GM12878 (cell line): ENCODE data around the gene KDM8. TPM values are rescaled to one million over a fixed set of nuclear protein-coding genes. Genes with fewer than 3 reads are reported as not detected.

Source experiments
- ATAC-seq: fragments of 200-7000 bp; cut with Tn5 transposase; 3 replicates; pipeline ENCODE4 v1.9.1; 2020; ENCODE audit warnings: mild to moderate bottlenecking, moderate library complexity
- BruUV-seq: library from RNA; stranded (reverse); fragments of 400-500 nt; replicated peaks from 2 replicates; lab custom pipeline; 2021; lab: Mats Ljungman, UMichigan
- CTCF ChIA-PET: fragments of 300-600 bp; sonication (Branson Sonifier 250); formaldehyde crosslinking; extraction: SDS; loops from one replicate; lab custom pipeline; 2021; ENCODE audit warnings: inconsistent platforms; lab: Yijun Ruan, JAX
- POLR2A ChIA-PET: fragments of 350-600 bp; formaldehyde crosslinking; extraction: SDS; loops from one replicate; lab custom pipeline; 2021; ENCODE audit warnings: inconsistent platforms; lab: Charles Lee
- RAD21 ChIA-PET: fragments of 300-600 bp; sonication (Branson Sonifier 250); formaldehyde crosslinking; loops from one replicate; lab custom pipeline; 2023; ENCODE audit warnings: antibody characterized with exemption; ENCODE audit not compliant: unreplicated experiment; lab: Charles Lee
- SMC1A ChIA-PET: fragments of 300-600 bp; sonication (Branson Sonifier 250); formaldehyde crosslinking; loops from one replicate; lab custom pipeline; 2023; ENCODE audit not compliant: unreplicated experiment, uncharacterized antibody; lab: Charles Lee
- DNase-seq: peaks from one replicate; pipeline ENCODE4 v3.0.0-alpha.2; 2011; ENCODE audit warnings: low read depth, low spot score
- FAIRE-seq: peaks from 3 replicates; lab custom pipeline; 2011; peaks lifted over from hg19 to GRCh38; lab: Jason Lieb, UNC
- H2AFZ ChIP-seq: 2 replicates; pipeline ENCODE4 v1.6.0; 2011; ENCODE audit warnings: low read depth, low read length, control low read depth; ENCODE audit not compliant: control insufficient read depth
- H3K27ac ChIP-seq: 2 replicates; pipeline ENCODE4 v1.5.1; 2011; ENCODE audit warnings: control low read depth; ENCODE audit not compliant: control insufficient read depth, insufficient read depth
- H3K27me3 ChIP-seq, 2 experiments: replicated peaks in 1 of 2; 2 replicates each; pipeline versions ENCODE4 v1.6.0 to v1.6.1; 2011; ENCODE audit warnings: low read length in 1 of 2; ENCODE audit not compliant: control insufficient read depth in 2 of 2, insufficient read depth in 2 of 2
- H3K36me3 ChIP-seq, 2 experiments: 2 replicates each; pipeline ENCODE4 v1.5.1; 2011; ENCODE audit warnings: low read length in 1 of 2; ENCODE audit not compliant: control insufficient read depth in 2 of 2, insufficient read depth in 2 of 2
- H3K4me1 ChIP-seq: 2 replicates; pipeline ENCODE4 v1.6.1; 2011; ENCODE audit warnings: mild to moderate bottlenecking, low read length, moderate library complexity, mixed read lengths; ENCODE audit not compliant: control insufficient read depth, insufficient read depth
- H3K4me2 ChIP-seq: 2 replicates; pipeline ENCODE4 v1.6.0; 2011; ENCODE audit warnings: control low read depth; ENCODE audit not compliant: control insufficient read depth, insufficient read depth
- H3K4me3 ChIP-seq: fragments of 200-600 bp; sonication (generic); 2 replicates; pipeline ENCODE4 v1.5.1; 2016
- H3K79me2 ChIP-seq: 2 replicates; pipeline ENCODE4 v1.6.0; 2011; ENCODE audit warnings: low read length; ENCODE audit not compliant: control insufficient read depth, insufficient read depth
- H3K9ac ChIP-seq: 2 replicates; pipeline ENCODE4 v1.8.0; 2011; ENCODE audit warnings: low read length, control low read depth, mixed read lengths; ENCODE audit not compliant: control insufficient read depth, insufficient read depth
- H3K9me3 ChIP-seq: replicated peaks from 3 replicates; pipeline ENCODE4 v1.5.1; 2011; ENCODE audit warnings: mild to moderate bottlenecking, low read length; ENCODE audit not compliant: control insufficient read depth, insufficient read depth
- H4K20me1 ChIP-seq: 2 replicates; pipeline ENCODE4 v1.6.0; 2011; ENCODE audit not compliant: control insufficient read depth, insufficient read depth
- CHD4 ChIP-seq: fragments of 200-600 bp; sonication (generic); IDR thresholded peaks from 2 replicates; pipeline ENCODE4 v1.6.1; 2016; ENCODE audit warnings: mild to moderate bottlenecking
- CTCF ChIP-seq, 3 experiments: IDR thresholded peaks in 2 of 3; conservative IDR thresholded peaks in 1 of 3; 2 replicates each; pipeline ENCODE4 v1.5.1; 2011; ENCODE audit warnings: low read depth in 3 of 3, low read length in 3 of 3, mild to moderate bottlenecking in 3 of 3, control low read depth in 2 of 3, moderate library complexity in 2 of 3, inconsistent platforms in 1 of 3, mixed read lengths in 1 of 3; ENCODE audit not compliant: control insufficient read depth in 2 of 3, insufficient read depth in 1 of 3; ENCODE audit errors: extremely low read depth in 1 of 3
- NFXL1 ChIP-seq: fragments of 450-650 bp; IDR thresholded peaks from 2 replicates; pipeline ENCODE4 v1.6.1; 2017; ENCODE audit warnings: antibody characterized with exemption, mild to moderate bottlenecking, borderline replicate concordance
- NFYB ChIP-seq: IDR thresholded peaks from 2 replicates; pipeline ENCODE4 v1.6.1; 2011; ENCODE audit warnings: low read depth, mild to moderate bottlenecking, low read length, improper control_type of control experiment, moderate library complexity; ENCODE audit not compliant: insufficient read depth
- PAX8 ChIP-seq: fragments of 450-650 bp; IDR thresholded peaks from 2 replicates; pipeline ENCODE4 v1.6.1; 2017; ENCODE audit warnings: mild to moderate bottlenecking, moderate library complexity
- RAD21 ChIP-seq: IDR thresholded peaks from 2 replicates; pipeline ENCODE4 v1.6.1; 2011; ENCODE audit warnings: mild to moderate bottlenecking, low read depth, low read length, moderate library complexity; ENCODE audit not compliant: insufficient read depth
- RB1 ChIP-seq: fragments of 450-650 bp; formaldehyde crosslinking; IDR thresholded peaks from 2 replicates; pipeline ENCODE4 v1.6.1; 2017; ENCODE audit warnings: mild to moderate bottlenecking, borderline replicate concordance
- RELA ChIP-seq: fragments of 450-650 bp; IDR thresholded peaks from 2 replicates; pipeline ENCODE4 v1.8.0; 2014; ENCODE audit warnings: borderline replicate concordance; ENCODE audit not compliant: partially characterized antibody
- SP1 ChIP-seq: IDR thresholded peaks from one replicate; pipeline ENCODE4 v1.6.1; 2011; ENCODE audit warnings: low read depth, low read length
- STAT3 ChIP-seq: IDR thresholded peaks from 2 replicates; pipeline ENCODE4 v1.6.1; 2011; ENCODE audit warnings: low read depth, low read length, improper control_type of control experiment
- TCF12 ChIP-seq: IDR thresholded peaks from 2 replicates; pipeline ENCODE4 v1.6.1; 2011; ENCODE audit warnings: low read depth, mild to moderate bottlenecking, low read length
- YY1 ChIP-seq: IDR thresholded peaks from 2 replicates; pipeline ENCODE4 v1.6.1; 2011; ENCODE audit warnings: low read depth, mild to moderate bottlenecking, low read length
- ZBED1 ChIP-seq: IDR thresholded peaks from 2 replicates; pipeline ENCODE4 v1.6.1; 2016; ENCODE audit warnings: borderline replicate concordance
- ZNF622 ChIP-seq: fragments of 450-650 bp; IDR thresholded peaks from 2 replicates; pipeline ENCODE4 v1.6.1; 2017; ENCODE audit warnings: mild to moderate bottlenecking, inconsistent platforms
- WGBS: methylation state at CpG from one replicate; pipeline ENCODE4 v1.1.6; 2016; ENCODE audit warnings: low lambda C conversion rate; ENCODE audit not compliant: insufficient replicate concordance, insufficient coverage; ENCODE audit errors: missing lambda C conversion rate; 5-methylcytosine and 5-hydroxymethylcytosine counted together
- in situ Hi-C: fragments of 300-500 bp; cut with MboI; formaldehyde crosslinking; loops from 9 replicates; pipeline ENCODE4 v1.14.3; 2018; ENCODE audit warnings: mixed read lengths
- intact Hi-C: fragments of 100-400 bp; cut with micrococcal nuclease; formaldehyde crosslinking; loops from one replicate; pipeline ENCODE4 v1.14.2; 2022; ENCODE audit not compliant: unreplicated experiment
- polyA plus RNA-seq, 11 experiments: library from polyadenylated mRNA; depleted of rRNA in 4 of 11; unstranded in 6 of 11; stranded (reverse) in 5 of 11; fragments of >200 nt; fragmentation: Nextera tagmentation in 4 of 11; fragmentation: Illumina TruSeq in 1 of 11; extraction: Ambion mirVana in 4 of 11; extraction: Trizol in 1 of 11; gene quantifications; 1 replicate in 1 of 11; 2 replicates in 10 of 11; pipeline versions ENCODE4 v1.2.1 to v1.2.3, GENCODE V29; 2011 to 2016; ENCODE audit warnings: inconsistent platforms in 2 of 11, missing spikeins in 2 of 11, low read depth in 1 of 11
- total RNA-seq, 4 experiments: library from RNA; depleted of rRNA in 3 of 4; stranded (reverse); fragments of >200 nt in 3 of 4; fragmentation: Illumina TruSeq in 1 of 4; extraction: Trizol in 1 of 4; gene quantifications; 2 replicates each; pipeline versions ENCODE4 v1.2.1 to v1.2.3, GENCODE V29; 2013 to 2021
- TF ChIP-seq, protein P1 (sequence below): IDR thresholded peaks from 2 replicates; pipeline ENCODE4 v1.6.1; 2012; ENCODE audit warnings: low read depth, low read length, improper control_type of control experiment
- TF ChIP-seq, protein P2 (sequence below): fragments of 450-650 bp; IDR thresholded peaks from 2 replicates; pipeline ENCODE4 v1.6.1; 2018; ENCODE audit warnings: mild to moderate bottlenecking, low read depth, moderate library complexity; ENCODE audit not compliant: partially characterized antibody

Gene KDM8
- total and polyA plus RNA-seq, 10 of the 15 experiments (the other 5 are each of a cell fraction or from before 2014, with no cell fraction given), result 0.79 to 8.9 (median 5.8) TPM

DNA sequence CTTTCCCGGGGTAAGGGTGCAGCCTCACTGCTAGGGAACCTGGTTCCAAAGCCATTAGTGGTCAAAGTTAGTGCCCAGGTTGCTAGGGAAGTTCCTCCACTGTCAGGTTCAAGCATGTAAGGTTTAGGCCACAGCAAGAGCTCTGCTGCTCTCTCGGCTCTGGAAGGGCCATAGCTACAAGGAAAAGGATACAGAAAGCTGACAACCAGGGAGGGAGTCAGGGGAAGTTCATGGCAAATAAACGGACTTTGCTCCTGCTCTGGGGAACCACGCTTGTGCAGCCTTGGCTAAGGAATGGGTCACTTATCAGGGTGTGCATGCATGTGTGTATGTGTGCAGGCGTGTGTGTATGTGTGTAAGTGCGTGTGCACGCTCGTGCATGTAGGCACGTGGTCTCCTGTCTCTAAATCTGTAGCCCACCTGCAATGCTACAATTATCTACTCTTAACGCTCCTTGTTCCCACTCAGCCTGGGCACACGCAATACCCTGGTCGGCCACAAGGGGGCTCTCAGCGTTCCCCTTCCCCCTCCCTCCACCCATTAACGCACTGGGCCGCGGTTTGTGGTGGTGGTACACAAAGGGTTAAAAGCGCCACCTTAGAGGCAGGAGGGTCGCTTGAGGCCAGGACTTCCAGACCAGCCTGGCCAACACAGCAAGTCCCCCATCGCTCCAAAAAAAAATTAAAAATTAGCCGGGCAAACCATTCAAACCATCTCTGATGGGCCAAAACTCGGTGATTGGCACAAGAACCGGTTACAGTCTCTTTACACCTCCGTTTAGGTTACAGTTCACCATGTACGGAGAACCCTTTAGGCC is 48.4 kb upstream of the KDM8 start (continued):
- no peak for TF ChIP-seq ZNF622
- TF ChIP-seq SP1, result peak; percentile 37
- TF ChIP-seq RAD21, result peak; percentile 72
- 0 out of 2 replicates have a peak, but pooled peaks have one; percentile 47 for TF ChIP-seq YY1
- no peak for TF ChIP-seq NFYB
- TF ChIP-seq CTCF (IDR thresholded peaks at IDR 0.05 in 2 of 3, conservative IDR thresholded peaks at IDR 0.05 in 1 of 3; ENCODE audit: control insufficient read depth in 2 of 3, extremely low read depth in 1 of 3, insufficient read depth in 1 of 3, low read depth in 3 of 3, low read length in 3 of 3), result peak; percentile 84 to 99 (median 99)
- TF ChIP-seq TCF12, result no peak
- TF ChIP-seq PAX8, result no peak
- no peak for TF ChIP-seq CHD4
- no peak for TF ChIP-seq STAT3

GRCh38 chr16:27156579-27156978 is 46.7 kb upstream of the KDM8 start:
- RAD21 ChIA-PET, result interaction anchor here (0.8 to 3.2 kb wide), 3 partner anchors 23 to 211 kb away, joined by 5 to 22 read pairs (median 6); no protein-coding TSS in a partner anchor
- 6% methylated on average over 3 of the region's 3 CpGs for WGBS
- Histone ChIP-seq H3K27ac (no peak overlapping the region), H3K4me2 (no peak overlapping the region), H3K4me1 (no peaks in the 10 kb centered on the region), H3K9me3 (no peaks in the 10 kb centered on the region), H4K20me1 (no peaks in the 10 kb centered on the region), H3K9ac (no peak overlapping the region), H3K36me3 (no peaks in the 10 kb centered on the region), H3K4me3 (no peak overlapping the region), H2AFZ (no peak overlapping the region), H3K27me3 (no peaks in the 10 kb centered on the region), H3K79me2 (no peaks in the 10 kb centered on the region)
- FAIRE-seq (no peak), DNase-seq (no peak), ATAC-seq (no peak)
- in situ Hi-C loops (no loop called here), intact Hi-C loops (no loop called here)
- BruUV-seq, result no TSS peak
- POLR2A ChIA-PET, result no interaction called here
- SMC1A ChIA-PET, result interaction anchor here (0.6 to 5.4 kb wide), 6 partner anchors 12 to 299 kb away, joined by 3 to 43 read pairs (median 3); no protein-coding TSS in a partner anchor
- CTCF ChIA-PET, result interaction anchor here (0.8 to 8.2 kb wide), 8 partner anchors 9 to 299 kb away, joined by 3 to 93 read pairs (median 10); no protein-coding TSS in a partner anchor
- TF ChIP-seq RELA, result no peak
- TF ChIP-seq, protein P1, sequence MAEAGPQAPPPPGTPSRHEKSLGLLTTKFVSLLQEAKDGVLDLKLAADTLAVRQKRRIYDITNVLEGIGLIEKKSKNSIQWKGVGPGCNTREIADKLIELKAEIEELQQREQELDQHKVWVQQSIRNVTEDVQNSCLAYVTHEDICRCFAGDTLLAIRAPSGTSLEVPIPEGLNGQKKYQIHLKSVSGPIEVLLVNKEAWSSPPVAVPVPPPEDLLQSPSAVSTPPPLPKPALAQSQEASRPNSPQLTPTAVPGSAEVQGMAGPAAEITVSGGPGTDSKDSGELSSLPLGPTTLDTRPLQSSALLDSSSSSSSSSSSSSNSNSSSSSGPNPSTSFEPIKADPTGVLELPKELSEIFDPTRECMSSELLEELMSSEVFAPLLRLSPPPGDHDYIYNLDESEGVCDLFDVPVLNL, result no peak
- no peak for TF ChIP-seq ZBED1
- TF ChIP-seq RB1, result no peak
- no peak for TF ChIP-seq TCF12
- TF ChIP-seq NFXL1, result no peak
- TF ChIP-seq, protein P2, sequence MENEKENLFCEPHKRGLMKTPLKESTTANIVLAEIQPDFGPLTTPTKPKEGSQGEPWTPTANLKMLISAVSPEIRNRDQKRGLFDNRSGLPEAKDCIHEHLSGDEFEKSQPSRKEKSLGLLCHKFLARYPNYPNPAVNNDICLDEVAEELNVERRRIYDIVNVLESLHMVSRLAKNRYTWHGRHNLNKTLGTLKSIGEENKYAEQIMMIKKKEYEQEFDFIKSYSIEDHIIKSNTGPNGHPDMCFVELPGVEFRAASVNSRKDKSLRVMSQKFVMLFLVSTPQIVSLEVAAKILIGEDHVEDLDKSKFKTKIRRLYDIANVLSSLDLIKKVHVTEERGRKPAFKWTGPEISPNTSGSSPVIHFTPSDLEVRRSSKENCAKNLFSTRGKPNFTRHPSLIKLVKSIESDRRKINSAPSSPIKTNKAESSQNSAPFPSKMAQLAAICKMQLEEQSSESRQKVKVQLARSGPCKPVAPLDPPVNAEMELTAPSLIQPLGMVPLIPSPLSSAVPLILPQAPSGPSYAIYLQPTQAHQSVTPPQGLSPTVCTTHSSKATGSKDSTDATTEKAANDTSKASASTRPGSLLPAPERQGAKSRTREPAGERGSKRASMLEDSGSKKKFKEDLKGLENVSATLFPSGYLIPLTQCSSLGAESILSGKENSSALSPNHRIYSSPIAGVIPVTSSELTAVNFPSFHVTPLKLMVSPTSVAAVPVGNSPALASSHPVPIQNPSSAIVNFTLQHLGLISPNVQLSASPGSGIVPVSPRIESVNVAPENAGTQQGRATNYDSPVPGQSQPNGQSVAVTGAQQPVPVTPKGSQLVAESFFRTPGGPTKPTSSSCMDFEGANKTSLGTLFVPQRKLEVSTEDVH, result no peak
- TF ChIP-seq SP1, result no peak
